ENCODE measurements around the gene BICC1. TPM values are rescaled to one million over a fixed set of nuclear protein-coding genes. Genes with fewer than 3 reads are reported as not detected.

BICC1 gene
- total RNA-seq, 2 experiments from 2014 or later = not detected

DNA sequence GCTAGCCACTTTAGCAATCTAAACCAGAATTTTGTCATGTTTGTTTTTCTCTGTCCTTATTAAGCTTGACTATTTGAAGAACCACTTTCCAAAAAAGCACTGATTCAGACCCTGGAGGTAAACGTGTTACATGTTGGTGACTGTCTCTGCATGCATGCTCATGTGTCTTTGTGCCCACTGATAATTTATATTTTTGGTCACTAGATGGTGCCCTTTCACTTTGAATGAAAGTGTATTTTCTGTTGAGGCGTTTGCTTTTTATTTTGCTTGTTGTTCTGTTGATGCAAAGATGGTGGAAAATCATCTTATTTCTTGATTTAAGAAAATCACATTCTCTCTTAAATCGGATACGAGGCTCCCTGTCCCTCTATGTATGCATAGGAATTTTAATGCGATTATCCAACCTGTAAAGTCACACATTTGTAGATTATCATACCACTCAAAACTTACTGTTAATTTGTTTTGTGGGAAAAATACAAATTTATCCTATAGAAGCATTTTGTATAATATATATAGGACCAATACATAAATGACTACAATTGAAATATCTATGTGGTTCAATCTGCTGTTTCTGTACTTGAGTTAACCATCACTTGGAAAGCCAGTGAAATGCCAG, 269.3 kb downstream of the BICC1 start:
- H3K27ac Mint-ChIP-seq = no peak overlapping the region
- POLR2A ChIA-PET = no interaction called here
- intact Hi-C loops (cut with DNase I, micrococcal nuclease) = loop anchor here (1.0 to 5.0 kb wide), 3 partner anchors 460 to 841 kb away; no protein-coding TSS in a partner anchor
- no peak for DNase-seq
- no peak overlapping the region for H3K4me3 Mint-ChIP-seq
- no peak for ATAC-seq
- no peaks in the 10 kb centered on the region for H3K4me1 Mint-ChIP-seq
- H3K27me3 Mint-ChIP-seq = peaks cover 7% of the 10 kb centered on the region
- no peaks in the 10 kb centered on the region for H3K36me3 Mint-ChIP-seq (ENCODE audit: low read depth)
- H3K9me3 Mint-ChIP-seq (ENCODE audit: low read depth) = no peaks in the 10 kb centered on the region
- CTCF ChIA-PET = interaction anchor here (0.8 to 1.8 kb wide), 4 partner anchors 11 to 831 kb away, joined by 3 to 4 read pairs (median 3); no protein-coding TSS in a partner anchor

GRCh38 chr10:58782876-58783851, 270.5 kb downstream of the BICC1 start:
- H3K36me3 Mint-ChIP-seq (ENCODE audit: low read depth) = no peaks in the 10 kb centered on the region
- no peaks in the 10 kb centered on the region for H3K9me3 Mint-ChIP-seq (ENCODE audit: low read depth)
- no peak for ATAC-seq
- peaks cover 7% of the 10 kb centered on the region for H3K27me3 Mint-ChIP-seq
- ChIA-PET POLR2A (no interaction called here), CTCF (interaction anchor here (0.7 to 1.3 kb wide), 2 partner anchors 58 to 115 kb away, joined by 3 read pairs; no protein-coding TSS in a partner anchor)
- H3K27ac Mint-ChIP-seq = no peak overlapping the region
- H3K4me1 Mint-ChIP-seq = no peaks in the 10 kb centered on the region
- intact Hi-C loops (cut with DNase I, micrococcal nuclease) = loop anchor here (1.0 to 5.0 kb wide), 3 partner anchors 459 to 840 kb away; no protein-coding TSS in a partner anchor
- H3K4me3 Mint-ChIP-seq = no peak overlapping the region
- DNase-seq = no peak

DNA sequence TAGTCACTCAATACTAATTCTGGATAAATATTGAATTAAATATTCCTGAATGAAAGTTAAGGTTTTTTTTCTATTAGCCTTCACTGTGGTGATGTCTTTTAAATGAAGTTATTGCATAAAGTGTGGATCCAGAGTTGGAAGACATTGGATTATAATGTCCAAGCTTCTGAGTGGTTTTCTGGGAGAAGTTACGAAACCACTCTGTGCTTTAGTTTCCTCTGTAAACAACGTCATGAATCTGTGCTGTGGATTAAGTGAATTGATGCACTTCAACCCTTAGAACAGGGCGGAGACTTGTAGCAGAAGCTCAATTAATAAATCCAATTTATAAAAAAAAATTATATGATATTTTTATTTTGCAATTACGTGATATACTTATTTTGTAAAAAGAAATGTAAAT, 271.7 kb downstream of the BICC1 start:
- Mint-ChIP-seq H3K27ac (no peak overlapping the region), H3K27me3 (peaks cover 7% of the 10 kb centered on the region), H3K9me3 (ENCODE audit: low read depth) (no peaks in the 10 kb centered on the region), H3K36me3 (ENCODE audit: low read depth) (no peaks in the 10 kb centered on the region), H3K4me3 (no peak overlapping the region), H3K4me1 (no peaks in the 10 kb centered on the region)
- ATAC-seq (no peak), DNase-seq (no peak)
- intact Hi-C loops (cut with DNase I, micrococcal nuclease) = loop anchor here in 1 of 2 experiments (5.0 kb wide), 1 partner anchor 458 kb away; no protein-coding TSS in a partner anchor
- ChIA-PET POLR2A (no interaction called here), CTCF (interaction anchor here (0.5 kb wide), 1 partner anchor 163 kb away, joined by 3 read pairs; no protein-coding TSS in a partner anchor)

- DNase-seq = no peak
- H3K4me1 Mint-ChIP-seq = no peaks in the 10 kb centered on the region
- no peak for ATAC-seq
- no peaks in the 10 kb centered on the region for H3K36me3 Mint-ChIP-seq (ENCODE audit: low read depth)
- CTCF ChIA-PET = no interaction called here
- H3K4me3 Mint-ChIP-seq = no peak overlapping the region
- POLR2A ChIA-PET = no interaction called here
- intact Hi-C loops (cut with DNase I, micrococcal nuclease) = no loop called here
- H3K27ac Mint-ChIP-seq = no peak overlapping the region
- H3K27me3 Mint-ChIP-seq = peaks cover 4% of the 10 kb centered on the region
- H3K9me3 Mint-ChIP-seq (ENCODE audit: low read depth) = no peaks in the 10 kb centered on the region
These were observed 272.7 kb downstream of the BICC1 start for GRCh38 chr10:58785354-58785753.

GRCh38 chr10:58791137-58791536, 278.5 kb downstream of the BICC1 start:
- H3K9me3 Mint-ChIP-seq (ENCODE audit: low read depth) = no peaks in the 10 kb centered on the region
- ChIA-PET POLR2A (no interaction called here), CTCF (no interaction called here)
- no peaks in the 10 kb centered on the region for H3K4me1 Mint-ChIP-seq
- intact Hi-C loops (cut with DNase I, micrococcal nuclease) = no loop called here
- H3K27ac Mint-ChIP-seq = no peak overlapping the region
- no peaks in the 10 kb centered on the region for H3K36me3 Mint-ChIP-seq (ENCODE audit: low read depth)
- H3K27me3 Mint-ChIP-seq = no peaks in the 10 kb centered on the region
- ATAC-seq (no peak), DNase-seq (no peak)
- H3K4me3 Mint-ChIP-seq = no peak overlapping the region

DNA sequence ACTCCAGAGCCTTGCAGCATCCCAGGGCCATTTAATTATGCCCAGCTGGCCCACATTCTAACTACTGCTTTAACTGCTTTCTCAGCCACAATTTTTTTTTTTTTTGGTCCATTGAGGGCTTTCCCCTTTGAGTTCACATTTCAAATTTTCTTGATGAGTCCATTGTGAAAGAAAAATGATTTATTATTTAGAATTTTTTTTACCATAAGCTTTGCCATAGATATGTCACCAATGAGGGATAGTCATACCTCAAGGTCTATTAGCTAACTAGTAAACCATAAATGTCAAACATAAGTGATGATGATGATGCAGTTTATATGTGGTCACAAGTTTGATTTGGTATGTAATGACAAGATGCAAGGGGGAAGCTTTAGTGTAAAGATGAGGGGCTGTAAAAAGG, 282.9 kb downstream of the BICC1 start:
- no peak for ATAC-seq
- Mint-ChIP-seq H3K27me3 (peaks cover 1% of the 10 kb centered on the region), H3K9me3 (ENCODE audit: low read depth) (no peaks in the 10 kb centered on the region), H3K4me3 (no peak overlapping the region), H3K4me1 (no peaks in the 10 kb centered on the region), H3K27ac (no peak overlapping the region), H3K36me3 (ENCODE audit: low read depth) (no peaks in the 10 kb centered on the region)
- POLR2A ChIA-PET = interaction anchor here (0.7 kb wide), 1 partner anchor 582 kb away, joined by 3 read pairs; no protein-coding TSS in a partner anchor
- CTCF ChIA-PET = no interaction called here
- no peak for DNase-seq
- intact Hi-C loops (cut with DNase I, micrococcal nuclease) = no loop called here

DNA sequence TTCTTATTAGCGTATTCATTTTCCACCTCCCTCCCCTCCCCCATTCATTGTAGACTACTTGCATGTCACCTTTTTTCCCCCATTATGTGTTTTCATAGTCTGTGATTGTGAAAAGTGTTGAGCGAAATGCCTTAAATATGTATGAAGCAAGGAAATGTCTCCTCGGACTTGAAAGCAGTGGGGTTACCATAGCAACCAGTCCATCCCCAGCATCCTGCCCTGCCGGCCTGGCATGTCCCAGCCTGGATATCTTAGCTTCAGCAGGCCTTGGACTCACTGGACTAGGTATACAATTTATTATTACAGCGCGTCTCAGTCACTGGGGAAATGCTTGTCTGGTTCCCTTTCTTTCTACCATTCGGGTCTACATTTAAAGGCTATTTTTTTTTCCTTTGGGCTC, 283.6 kb downstream of the BICC1 start:
- intact Hi-C loops (cut with DNase I, micrococcal nuclease) = no loop called here
- peaks cover 1% of the 10 kb centered on the region for H3K27me3 Mint-ChIP-seq
- H3K27ac Mint-ChIP-seq = no peak overlapping the region
- H3K4me3 Mint-ChIP-seq = no peak overlapping the region
- DNase-seq (no peak), ATAC-seq (no peak)
- ChIA-PET CTCF (no interaction called here), POLR2A (no interaction called here)
- H3K36me3 Mint-ChIP-seq (ENCODE audit: low read depth) = no peaks in the 10 kb centered on the region
- no peaks in the 10 kb centered on the region for H3K4me1 Mint-ChIP-seq
- H3K9me3 Mint-ChIP-seq (ENCODE audit: low read depth) = no peaks in the 10 kb centered on the region

GRCh38 chr10:58796824-58797223, 284.2 kb downstream of the BICC1 start:
- intact Hi-C loops (cut with DNase I, micrococcal nuclease) = no loop called here
- Mint-ChIP-seq H3K9me3 (ENCODE audit: low read depth) (no peaks in the 10 kb centered on the region), H3K4me1 (no peaks in the 10 kb centered on the region), H3K4me3 (no peak overlapping the region), H3K27me3 (peaks cover 1% of the 10 kb centered on the region), H3K36me3 (ENCODE audit: low read depth) (no peaks in the 10 kb centered on the region), H3K27ac (no peak overlapping the region)
- ChIA-PET CTCF (no interaction called here), POLR2A (no interaction called here)
- DNase-seq = no peak
- no peak for ATAC-seq

- H3K4me3 Mint-ChIP-seq = no peak overlapping the region
- no peak for ATAC-seq
- DNase-seq = no peak
- H3K27ac Mint-ChIP-seq = no peak overlapping the region
- no peaks in the 10 kb centered on the region for H3K9me3 Mint-ChIP-seq (ENCODE audit: low read depth)
- H3K4me1 Mint-ChIP-seq = no peaks in the 10 kb centered on the region
- intact Hi-C loops (cut with DNase I, micrococcal nuclease) = no loop called here
- H3K36me3 Mint-ChIP-seq (ENCODE audit: low read depth) = no peaks in the 10 kb centered on the region
- CTCF ChIA-PET = no interaction called here
- POLR2A ChIA-PET = no interaction called here
- H3K27me3 Mint-ChIP-seq = peaks cover 1% of the 10 kb centered on the region
These were observed 284.7 kb downstream of the BICC1 start for GRCh38 chr10:58797356-58797755.

DNA sequence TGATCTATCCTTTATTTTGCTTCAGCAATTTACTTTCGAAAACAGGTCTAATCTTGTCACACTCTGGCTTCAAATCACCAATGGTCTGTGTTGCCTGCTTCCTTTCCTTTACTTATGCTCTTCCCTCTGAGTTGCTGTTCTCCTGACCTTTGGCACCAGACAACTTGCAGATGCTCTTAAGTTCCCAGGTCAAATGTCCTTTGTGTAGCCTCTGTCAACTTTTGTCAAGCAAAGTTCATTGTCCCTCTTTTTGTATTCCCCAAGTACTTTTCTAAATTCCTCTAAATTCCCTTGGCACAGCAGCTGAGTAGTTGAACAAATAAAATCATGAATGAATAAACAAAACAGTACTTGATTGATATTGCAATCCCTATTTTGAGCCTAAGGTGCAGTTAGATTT, 289.4 kb downstream of the BICC1 start:
- intact Hi-C loops (cut with DNase I, micrococcal nuclease) = no loop called here
- peaks cover 1% of the 10 kb centered on the region for H3K27me3 Mint-ChIP-seq
- H3K27ac Mint-ChIP-seq = no peak overlapping the region
- H3K36me3 Mint-ChIP-seq (ENCODE audit: low read depth) = no peaks in the 10 kb centered on the region
- POLR2A ChIA-PET = interaction anchor here (0.7 kb wide), 1 partner anchor 816 kb away, joined by 6 read pairs; no protein-coding TSS in a partner anchor
- H3K9me3 Mint-ChIP-seq (ENCODE audit: low read depth) = no peaks in the 10 kb centered on the region
- no peak overlapping the region for H3K4me3 Mint-ChIP-seq
- DNase-seq (no peak), ATAC-seq (no peak)
- H3K4me1 Mint-ChIP-seq = no peaks in the 10 kb centered on the region
- CTCF ChIA-PET = no interaction called here

- Mint-ChIP-seq H3K36me3 (ENCODE audit: low read depth) (no peaks in the 10 kb centered on the region), H3K4me1 (no peaks in the 10 kb centered on the region), H3K27ac (no peak overlapping the region), H3K9me3 (ENCODE audit: low read depth) (no peaks in the 10 kb centered on the region), H3K27me3 (no peaks in the 10 kb centered on the region), H3K4me3 (no peak overlapping the region)
- CTCF ChIA-PET = interaction anchor here (0.6 kb wide), 1 partner anchor 46 kb away, joined by 4 read pairs; no protein-coding TSS in a partner anchor
- POLR2A ChIA-PET = no interaction called here
- ATAC-seq (no peak), DNase-seq (no peak)
- intact Hi-C loops (cut with DNase I, micrococcal nuclease) = no loop called here
These were observed 293.7 kb downstream of the BICC1 start for GRCh38 chr10:58806323-58806722.

Data from activated CD4-positive, alpha-beta T cell treated with anti-CD3 and anti-CD28 coated beads for 36 hours (primary cell).